Cardiac fibroblast (primary cell): Measurements from ENCODE around the gene BEND6.

Experiments used
- DNase-seq, 2 donors: peaks; one replicate each; pipeline versions ENCODE4 v3.0.0 to v3.0.0-alpha.2; 2010; ENCODE audit warnings: low read depth in 2 of 2
- H3K4me3 ChIP-seq, 2 donors: replicated peaks in 1 of 2; 1 replicate in 1 of 2; 2 replicates in 1 of 2; pipeline ENCODE4 v1.5.1; 2011; ENCODE audit warnings: low read depth in 2 of 2, low read length in 2 of 2, mild to moderate bottlenecking in 2 of 2, moderate library complexity in 1 of 2
- TF ChIP-seq, protein P1 (sequence below): IDR thresholded peaks from one replicate; pipeline ENCODE4 v1.5.1; 2011; ENCODE audit warnings: low read depth, mild to moderate bottlenecking, low read length, inconsistent platforms

BEND6 gene

GRCh38 chr6:57075092-57075491 lies 120.2 kb downstream of the BEND6 start:
- DNase-seq: no peak
- H3K4me3 ChIP-seq: no peak overlapping the region
- TF ChIP-seq, protein P1, sequence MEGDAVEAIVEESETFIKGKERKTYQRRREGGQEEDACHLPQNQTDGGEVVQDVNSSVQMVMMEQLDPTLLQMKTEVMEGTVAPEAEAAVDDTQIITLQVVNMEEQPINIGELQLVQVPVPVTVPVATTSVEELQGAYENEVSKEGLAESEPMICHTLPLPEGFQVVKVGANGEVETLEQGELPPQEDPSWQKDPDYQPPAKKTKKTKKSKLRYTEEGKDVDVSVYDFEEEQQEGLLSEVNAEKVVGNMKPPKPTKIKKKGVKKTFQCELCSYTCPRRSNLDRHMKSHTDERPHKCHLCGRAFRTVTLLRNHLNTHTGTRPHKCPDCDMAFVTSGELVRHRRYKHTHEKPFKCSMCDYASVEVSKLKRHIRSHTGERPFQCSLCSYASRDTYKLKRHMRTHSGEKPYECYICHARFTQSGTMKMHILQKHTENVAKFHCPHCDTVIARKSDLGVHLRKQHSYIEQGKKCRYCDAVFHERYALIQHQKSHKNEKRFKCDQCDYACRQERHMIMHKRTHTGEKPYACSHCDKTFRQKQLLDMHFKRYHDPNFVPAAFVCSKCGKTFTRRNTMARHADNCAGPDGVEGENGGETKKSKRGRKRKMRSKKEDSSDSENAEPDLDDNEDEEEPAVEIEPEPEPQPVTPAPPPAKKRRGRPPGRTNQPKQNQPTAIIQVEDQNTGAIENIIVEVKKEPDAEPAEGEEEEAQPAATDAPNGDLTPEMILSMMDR: no peak
